ENCODE results near the gene GPR156. TPM values are rescaled to one million over a fixed set of nuclear protein-coding genes. Genes with fewer than 3 reads are reported as not detected.
"Not testable (repeated sequence)": the region's sequence is repeated elsewhere in the genome, so short reads cannot be mapped to it uniquely, and the experiment has no call there.

The GPR156 gene
- polyA plus RNA-seq, 1 donor, result 2.7 TPM

DNA sequence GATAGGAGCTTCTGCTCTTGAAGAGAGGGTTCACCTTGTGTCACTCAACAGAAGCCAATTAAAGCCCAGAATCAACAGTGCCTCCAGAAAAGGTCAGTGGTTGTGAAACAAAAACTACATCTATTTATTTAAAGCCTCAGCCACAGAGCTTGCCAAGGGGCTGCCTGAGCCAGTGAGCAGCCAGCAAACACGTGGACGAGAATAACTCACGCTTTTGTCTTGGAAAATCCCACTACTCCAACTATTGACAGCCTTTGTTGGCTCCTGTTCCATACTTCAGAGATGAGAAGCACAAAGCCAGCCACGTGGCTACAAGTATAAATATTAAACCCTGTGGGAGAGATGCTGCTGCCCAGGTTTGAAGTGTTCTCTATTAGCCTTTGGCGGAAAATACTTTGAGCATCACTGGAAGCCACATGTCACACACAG lies 10.3 kb downstream of the GPR156 start:
- DNase-seq, result peak; percentile 64

DNA sequence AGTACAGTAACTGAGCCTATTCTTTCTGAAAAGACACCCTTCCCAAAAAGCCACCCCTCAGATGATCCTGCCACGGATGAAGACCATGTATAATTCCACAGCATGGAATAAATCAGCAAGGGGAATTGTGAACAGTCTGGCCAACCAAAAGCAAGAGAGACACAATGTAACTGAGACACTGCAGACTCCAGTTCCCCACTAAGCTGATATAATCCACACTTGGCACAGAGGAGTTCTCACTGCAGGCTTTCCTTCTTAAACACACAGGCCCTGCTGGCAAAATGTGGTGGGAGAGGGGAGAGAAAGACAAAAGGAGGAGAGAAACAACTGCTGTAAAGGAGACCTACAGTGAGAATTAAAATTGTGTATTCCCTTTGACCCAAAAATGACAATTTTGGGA lies 12.7 kb downstream of the GPR156 start:
- DNase-seq, result peak; percentile 26

DNA sequence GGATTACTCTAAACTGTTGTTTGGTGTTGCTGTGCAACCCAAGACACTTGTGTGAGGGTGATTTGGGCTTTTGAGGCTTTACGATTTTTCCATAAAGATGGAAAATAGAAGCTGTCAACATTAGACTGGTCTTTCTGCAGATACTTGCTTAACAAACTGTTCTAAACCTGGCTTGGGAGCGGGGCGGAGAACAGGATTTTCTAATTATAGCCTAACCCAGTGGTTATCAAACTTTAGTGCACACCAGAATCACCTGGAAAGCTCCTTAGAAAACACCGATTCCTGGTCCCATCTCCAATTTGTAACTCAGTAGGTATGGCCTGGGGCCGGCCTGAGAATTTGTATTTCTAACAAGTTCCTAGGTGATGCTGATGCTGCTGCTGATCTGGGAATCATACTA lies 19.0 kb downstream of the GPR156 start:
- DNase-seq, result no peak

DNA sequence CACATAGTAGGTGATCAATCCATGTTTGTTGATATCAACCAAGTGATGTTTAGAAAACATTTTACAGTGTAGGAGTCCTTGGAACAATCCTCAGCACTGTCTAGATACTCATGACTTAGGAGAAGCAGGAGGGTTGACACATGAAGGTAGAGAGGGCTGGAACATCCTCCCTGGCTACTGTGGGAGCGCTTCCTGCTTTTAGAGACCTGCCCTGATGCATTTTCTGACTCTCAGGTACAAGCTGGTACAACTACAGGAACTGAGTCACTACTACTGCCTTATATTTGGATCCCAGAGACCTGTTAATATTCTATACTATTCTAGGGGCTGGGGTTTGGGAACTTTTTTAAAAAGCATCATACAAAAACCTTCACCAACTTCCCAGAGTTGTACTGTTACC lies 20.1 kb downstream of the GPR156 start:
- DNase-seq, result no peak

DNA sequence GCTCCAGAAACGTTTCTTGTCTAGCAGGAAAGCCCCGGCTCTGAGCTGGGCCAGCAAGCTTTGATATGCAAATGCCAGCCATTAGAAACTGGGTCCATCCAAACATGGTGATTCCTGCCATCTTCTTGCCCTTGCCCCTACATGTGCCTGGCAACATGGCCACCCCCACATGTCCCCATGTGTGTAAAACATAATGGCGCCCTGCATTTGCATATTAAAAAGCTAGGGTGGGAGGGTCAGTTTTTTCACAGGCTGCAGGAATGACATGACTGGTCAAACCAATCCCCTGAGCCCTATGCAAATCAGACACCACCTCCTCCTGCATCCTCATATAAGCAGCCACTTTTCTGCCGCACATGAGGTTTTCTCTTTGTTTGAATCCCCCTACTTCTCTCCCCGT lies 21.2 kb downstream of the GPR156 start:
- no peak for DNase-seq

DNA sequence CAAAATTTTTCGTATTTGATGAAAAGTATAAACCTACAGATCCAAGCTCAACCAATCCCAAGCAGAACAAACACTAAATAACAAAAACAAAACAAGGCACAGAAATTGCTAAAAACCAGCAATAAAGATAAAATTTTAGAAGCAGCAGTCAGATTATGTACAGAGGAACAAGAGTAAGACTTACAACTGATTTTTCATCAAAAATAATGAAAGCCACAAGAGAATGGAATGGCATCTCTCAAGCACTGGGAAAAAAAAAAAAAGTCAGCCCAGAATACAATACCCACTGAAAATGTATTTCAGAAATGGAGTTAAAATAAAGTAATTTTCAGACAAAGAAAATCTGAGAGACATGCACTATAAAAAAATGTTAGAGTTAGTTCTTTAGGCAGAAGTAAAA lies 27.0 kb downstream of the GPR156 start:
- no peak for DNase-seq

DNA sequence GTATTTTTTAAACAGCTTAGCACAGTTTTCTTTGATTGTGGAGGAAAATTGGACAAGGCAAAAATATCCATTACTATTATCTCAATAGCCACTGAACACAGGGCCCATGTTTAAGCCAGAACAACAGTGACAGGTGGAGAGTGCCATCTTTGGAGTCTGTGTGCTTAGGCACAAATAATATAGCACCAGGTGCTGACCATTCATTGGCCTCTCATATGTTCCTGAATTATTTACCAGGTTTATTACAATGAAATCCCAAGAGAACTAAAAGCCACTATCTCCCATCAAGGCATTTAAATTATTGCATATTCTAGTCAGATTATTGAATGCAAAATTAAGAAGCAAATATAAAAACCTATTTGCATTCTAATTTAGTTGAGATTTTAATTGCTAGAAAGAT lies 39.6 kb downstream of the GPR156 start:
- DNase-seq, result no peak

DNA sequence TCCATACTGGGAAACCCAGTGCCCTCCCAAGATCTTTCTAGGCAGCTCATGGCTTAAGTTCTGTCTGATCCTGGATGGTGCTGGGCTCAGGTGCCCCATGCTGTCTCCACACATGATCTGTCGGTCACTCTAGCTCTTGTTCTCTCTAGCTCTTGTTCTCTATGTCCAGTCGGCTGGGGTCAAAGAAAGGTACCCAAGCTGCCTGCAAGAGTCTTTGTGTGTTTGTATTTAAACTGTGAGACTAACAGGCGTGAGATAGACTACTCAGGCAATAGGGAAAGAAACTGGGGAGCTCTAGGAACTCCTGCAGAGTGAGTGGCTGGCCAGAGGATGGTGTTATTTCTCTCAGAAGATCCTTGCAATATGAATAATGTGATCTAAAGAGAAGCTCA lies 40.2 kb downstream of the GPR156 start:
- no peak for DNase-seq

DNA sequence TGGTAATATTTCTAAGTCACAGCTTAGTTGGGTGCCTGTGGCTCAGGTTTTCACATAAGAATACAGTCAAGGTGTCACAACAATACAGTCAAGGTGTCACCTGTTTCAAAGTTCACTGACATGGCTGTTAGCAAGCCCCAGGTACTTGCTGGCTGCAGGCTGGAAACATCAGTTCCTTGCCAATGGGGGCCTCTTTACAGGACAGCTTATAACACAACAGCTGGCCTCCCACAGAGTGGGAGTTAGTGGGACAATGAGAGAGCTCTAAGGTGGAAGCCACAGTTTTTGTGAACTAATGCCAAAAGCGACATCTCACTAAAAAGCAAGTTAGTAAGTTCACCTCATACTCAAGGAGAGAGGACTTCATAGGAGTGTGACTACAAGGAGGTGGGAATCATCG lies 45.4 kb downstream of the GPR156 start:
- no peak for DNase-seq

DNA sequence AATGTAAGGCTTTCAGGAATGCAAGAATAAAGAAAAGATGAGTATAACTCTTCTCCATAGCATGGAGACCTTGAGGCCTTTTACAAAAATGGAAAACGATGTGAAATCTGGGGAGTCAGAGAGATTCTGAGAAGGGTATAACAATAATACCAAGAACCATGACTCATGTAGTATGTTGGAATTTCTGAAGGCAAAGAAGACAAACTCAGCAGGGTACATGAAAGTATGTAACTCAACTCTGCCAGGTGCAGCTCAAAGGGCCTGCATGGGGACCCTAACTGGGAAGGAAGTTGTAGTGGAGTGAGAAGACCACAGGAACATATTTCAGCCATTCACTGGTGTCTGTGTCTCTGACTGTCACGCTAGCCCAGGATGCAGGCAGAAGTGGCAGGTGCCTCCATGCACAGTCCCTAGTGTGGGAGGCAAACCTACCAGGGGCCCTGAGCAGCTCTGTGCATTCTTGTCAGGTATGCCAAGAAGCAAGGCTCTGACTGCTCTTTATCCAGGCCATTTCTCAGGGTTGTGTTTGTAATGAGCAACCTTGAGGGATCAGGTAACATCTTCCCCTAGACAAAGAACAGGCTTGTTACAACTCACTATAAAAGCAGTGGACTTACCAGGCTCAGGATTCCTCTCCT lies 57.2 kb downstream of the GPR156 start:
- DNase-seq, result no peak

DNA sequence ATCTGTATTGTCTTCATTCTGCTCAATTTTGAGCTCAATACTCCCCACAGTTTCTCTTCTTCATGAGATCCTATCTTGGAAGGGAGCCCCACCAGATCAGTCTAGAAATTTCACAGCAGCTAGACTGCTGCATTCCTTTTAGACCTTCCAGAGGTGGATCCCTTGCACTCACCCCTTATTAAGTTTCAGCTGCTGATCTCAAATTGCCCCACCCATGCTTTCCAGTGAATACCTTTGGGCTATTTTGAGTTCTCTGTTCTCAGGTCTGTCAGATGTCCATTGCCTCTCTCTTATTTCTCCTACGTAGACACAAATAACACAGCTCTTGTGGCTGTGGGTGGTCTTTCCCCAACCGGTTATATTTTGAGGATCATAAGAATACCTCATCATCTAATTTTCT lies 60.8 kb downstream of the GPR156 start:
- DNase-seq, result no peak

DNA sequence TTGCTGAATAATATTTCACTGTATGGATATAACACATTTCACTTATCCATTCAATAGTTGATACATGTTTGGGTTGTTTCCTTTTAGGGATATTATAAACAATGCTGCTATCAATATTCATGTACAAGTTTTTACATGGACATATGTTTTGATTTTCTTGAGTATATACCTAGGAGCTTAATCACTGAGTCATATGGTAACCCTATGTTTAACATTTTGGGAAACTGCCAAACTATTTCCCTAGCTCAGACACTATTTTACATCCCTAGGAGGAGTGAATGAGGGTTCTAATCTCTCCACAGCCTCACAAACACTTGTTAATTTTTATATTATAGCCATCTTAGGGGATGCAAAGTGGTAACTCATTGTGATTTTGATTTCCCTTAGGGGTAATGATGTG lies 66.0 kb downstream of the GPR156 start:
- DNase-seq, result no peak

DNA sequence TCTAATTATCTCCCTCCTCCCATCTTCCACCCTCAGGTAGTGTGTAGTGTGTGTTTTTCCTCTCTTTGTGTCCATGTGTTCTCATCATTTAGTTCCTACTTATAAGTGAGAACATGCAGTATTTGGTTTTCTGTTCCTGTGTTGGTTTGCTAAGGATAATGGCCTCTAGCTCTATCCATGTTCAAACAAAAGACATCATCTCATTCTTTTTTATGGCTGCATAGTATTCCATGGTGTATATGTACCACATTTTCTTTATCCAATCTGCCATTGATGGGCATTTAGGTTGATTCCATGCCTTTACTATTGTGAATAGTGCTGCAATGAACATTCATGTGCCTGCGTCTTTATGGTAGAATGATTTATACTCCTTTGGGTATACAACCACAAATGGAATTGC lies 68.4 kb downstream of the GPR156 start:
- not testable (repeated sequence) for DNase-seq

DNA sequence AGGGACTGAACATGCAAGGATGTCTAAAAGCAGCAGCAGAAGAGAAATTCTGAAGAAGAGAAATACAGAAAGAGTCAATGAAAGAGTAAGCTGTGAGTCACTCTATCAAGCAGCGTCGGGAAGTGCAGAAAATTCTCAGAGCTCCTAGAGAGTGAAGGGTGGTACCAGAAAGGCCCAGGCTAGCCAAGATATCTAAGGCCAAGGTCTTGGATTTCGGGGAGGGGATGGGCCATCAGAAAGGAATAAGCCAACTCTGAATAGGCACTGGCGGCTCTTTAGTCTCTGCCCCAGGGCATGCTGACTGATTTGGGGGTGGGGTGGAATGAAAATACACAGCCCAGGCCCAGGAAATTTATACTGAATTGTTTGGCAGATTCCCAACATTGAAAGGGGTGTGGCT lies 70.8 kb downstream of the GPR156 start:
- no peak for DNase-seq

DNA sequence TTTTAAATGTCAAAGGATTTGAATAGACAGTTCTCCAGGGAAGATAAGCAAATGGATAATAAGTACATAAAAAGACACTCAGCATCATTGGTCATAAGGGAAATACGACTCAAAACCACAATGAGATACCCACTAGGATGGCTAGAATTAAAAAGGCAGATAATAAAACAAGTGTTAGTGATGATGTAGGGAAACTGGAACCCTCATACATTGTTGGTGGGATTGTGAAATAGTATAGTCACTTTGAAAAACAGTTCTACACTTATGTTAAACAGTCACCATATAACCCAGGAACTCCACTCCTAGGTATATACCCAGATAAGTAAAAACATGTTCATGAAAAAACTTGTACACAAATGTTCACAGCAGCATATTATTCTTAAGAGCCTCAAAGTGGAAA lies 72.5 kb downstream of the GPR156 start:
- no peak for DNase-seq

DNA sequence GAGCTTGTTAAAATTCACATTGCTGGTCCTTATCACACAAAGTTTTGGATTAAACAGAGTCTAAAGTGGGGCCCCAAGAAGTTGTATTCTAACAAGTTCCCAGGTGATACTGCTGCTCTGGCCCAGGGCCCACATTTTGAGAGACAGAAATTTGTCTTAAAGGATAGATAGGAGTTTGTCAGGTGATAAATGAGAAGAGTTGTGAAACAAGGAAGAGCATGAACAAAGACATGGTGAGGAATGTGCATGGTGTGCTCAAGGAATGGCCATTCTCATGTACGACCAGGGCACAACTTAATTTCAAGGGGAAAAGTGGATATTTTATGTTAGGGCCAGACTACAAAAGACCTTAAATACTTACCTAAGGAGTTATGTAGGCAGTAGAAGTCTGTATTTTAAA lies 75.6 kb downstream of the GPR156 start:
- DNase-seq, result no peak

DNA sequence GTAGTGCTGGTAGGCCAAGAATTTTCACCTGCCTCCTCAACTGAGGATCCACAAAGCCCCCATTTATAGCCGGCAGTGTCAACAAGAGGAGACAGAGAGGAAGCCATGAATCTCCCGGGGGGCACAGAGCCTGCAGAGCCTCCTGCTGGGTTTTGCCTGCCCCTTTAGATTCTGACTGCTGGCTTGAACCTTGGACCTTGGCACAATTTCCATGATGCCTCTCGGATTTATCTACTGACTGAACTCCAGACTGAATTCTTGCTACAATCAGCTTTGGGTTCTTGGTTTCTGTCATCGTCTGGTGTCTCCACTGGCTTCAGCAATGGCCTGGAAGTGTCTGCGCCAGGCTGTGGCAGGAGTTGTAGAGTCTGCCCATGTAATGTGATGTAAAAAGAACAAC lies 80.7 kb downstream of the GPR156 start:
- DNase-seq, result no peak

DNA sequence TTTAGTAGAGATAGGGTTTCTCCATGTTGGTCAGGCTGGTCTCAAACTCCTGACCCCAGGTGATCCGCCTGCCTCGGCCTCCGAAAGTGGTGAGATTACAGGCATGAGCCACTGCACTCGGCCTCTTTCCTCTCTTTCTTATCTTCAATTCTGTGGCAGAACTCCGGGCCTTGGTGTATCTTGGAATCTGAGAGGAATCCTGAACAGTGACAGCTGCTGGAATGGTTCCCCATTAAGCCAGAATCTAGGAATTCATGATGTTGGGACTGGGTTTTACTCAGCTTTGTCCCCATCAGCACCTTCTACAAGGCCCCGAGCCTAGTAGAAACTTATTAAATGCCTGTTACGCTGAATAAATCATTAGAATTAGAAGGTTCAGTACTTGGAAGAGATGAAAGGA lies 81.4 kb downstream of the GPR156 start:
- DNase-seq, result no peak

DNA sequence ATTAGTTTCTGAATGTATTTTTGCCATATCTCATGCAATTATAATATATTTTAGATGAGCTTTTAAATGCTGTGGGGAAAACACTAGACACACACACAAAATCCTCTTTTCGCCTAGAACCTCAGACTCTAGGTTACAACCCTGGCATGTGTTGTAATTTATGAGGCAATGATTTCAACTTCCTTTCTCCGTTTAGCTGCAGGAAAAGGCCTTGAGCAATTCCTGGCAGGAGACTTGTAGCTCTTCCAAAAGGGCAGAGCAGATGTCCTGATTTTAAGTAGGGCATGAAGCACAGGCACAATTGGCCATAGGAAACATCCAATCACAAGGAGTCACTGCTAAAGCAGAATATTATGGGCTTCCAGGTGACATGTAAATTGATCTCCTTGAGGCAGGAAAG lies 82.0 kb downstream of the GPR156 start:
- DNase-seq, result peak; percentile 27

DNA sequence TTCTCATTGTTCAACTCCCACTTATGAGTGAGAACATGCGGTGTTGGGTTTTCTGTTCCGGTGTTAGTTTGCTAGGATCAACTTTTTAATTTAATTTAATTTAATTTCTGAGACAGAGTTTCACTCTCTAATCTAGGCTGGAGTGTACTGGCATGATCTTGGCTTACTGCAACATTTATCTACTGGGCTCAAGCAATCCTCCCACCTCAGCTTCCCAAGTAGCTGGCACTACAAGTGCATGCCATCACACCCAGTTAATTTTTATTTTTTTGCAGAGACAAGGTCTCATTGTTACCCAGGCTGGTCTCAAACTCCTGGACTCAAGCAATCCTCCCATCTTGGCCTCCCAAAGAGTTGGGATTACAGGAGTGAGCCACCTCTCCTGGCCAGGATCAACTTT lies 82.7 kb downstream of the GPR156 start:
- DNase-seq, result no peak

DNA sequence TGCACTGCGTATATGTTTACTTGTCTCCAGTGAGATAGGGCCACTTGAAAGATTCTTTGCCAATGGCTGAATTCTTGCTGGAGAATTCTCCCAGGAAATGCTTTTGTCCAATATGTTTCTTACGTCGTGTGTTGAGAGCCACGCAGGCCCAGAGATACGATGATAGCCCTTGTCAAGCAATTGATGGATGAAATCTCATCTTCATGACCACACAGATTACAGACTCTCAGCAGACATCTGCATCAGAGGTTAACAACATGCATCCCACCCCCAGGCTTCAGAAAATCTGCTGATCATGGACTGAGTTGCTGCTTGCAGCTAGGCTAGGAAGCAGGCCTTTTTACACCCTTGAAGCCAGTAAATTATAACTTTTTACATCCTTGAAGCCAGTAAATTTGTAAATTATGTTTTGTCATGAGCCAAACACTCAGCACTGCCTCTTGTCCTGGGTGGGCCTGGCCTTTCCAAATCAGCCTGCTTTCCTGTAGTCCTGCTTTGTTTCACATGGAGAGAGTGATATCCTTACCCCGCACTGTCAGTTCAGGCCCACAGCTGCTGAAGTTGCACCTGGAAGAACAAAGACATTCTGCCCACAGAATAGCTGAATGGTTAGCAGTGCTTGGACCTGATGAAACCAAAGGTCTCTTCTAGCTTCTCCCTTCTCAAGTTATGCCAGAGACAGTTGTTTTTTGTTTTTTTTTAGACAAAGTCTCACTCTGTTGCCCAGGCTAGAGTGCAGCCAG lies 84.4 kb downstream of the GPR156 start:
- no peak for DNase-seq

DNA sequence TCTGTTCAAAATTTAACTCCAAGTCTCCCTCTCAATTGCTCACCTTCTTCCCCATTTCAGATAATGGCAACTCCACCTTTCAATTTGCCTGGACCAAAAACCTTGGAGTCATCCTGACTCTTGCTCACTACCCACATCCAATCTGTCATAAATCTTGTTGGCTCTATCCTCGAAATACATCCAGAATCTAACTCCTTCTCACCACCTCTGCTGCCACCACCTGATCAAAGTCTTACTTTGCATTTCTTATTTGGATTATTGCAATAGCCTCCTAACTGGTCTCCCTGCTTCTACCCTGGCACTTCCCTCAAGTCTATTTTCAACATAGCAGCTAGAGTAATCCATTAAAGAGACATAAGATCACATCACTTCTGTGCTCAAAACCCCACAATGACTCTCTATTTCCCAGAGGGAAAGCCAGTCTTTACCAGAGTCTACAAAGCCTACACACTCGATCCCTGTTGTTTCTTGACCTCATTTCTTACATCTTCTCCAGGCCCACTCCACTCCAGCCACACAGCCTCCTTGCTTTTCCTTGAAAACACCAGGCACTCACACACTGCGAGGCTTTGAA lies 86.6 kb downstream of the GPR156 start:
- DNase-seq, result no peak

DNA sequence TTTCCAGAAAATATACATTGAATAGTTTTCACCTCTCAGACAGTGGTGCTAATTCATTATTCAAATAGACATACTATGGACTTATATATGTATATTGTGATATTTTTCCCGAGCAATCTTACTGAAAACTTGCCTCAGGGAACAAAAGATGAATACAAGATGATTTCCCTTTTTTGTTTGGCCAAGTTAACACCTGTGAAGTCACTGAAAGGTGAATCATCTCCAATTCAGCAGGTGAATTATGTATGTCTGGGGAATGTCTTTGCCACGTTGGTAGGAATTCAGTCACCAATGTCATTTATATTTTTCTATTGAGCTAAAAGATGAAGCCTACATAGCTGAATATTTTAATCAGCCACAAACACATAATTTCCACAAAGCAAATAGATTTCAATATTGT lies 88.2 kb downstream of the GPR156 start:
- DNase-seq, result no peak

DNA sequence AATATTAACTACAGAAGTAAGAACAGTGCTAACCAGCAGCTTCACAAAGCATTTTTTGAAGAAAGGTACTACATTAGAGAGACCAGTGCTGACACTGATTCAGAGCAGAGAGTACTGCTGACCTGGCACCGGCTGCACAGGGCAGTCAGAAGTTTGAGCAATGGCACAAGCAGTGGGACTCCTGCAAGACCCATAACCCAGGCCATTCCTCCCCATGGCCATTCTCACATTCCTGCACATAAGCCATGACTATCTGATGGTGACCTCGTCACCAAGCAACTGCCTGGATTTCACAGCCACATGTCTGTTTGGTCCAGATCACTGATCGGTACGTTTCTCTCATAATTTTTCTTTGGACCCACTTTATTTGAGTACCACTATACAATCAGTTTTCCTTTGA lies 88.7 kb downstream of the GPR156 start:
- no peak for DNase-seq
